ENCODE measurements around the gene EFHD1. TPM values are rescaled to one million over a fixed set of nuclear protein-coding genes. Genes with fewer than 3 reads are reported as not detected.
A peak's percentile ranks its signal among the peaks of the same experiment; 100 is the strongest.

The EFHD1 gene
- total RNA-seq, 1 donor, result 3.6 TPM

DNA sequence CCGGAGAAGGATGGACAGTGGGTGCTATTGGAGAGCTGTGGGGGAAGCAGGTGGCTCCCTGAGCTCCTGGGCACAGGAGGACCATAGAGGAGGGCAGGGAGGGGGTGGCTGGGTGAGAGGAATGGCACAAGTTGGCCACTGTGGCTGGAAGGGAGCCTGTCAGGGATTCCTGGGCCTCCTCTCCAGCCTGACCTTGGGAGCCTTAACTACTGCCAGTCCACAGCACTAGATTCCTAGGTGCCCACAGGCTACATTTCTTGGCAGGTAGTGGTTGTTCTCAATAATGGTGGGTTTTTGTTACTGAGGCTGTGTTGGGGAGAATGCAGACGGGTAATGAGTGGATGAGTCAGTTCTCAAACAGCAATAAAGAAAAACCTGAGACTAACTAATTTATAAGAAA is 26.0 kb downstream of the EFHD1 start:
- Histone ChIP-seq H3K27ac (ENCODE audit: low read depth, low read length) (no peak overlapping the region), H3K9me3 (ENCODE audit: low read depth, low read length) (no peaks in the 10 kb centered on the region), H3K27me3 (ENCODE audit: insufficient read depth, low read length) (no peaks in the 10 kb centered on the region), H3K4me1 (ENCODE audit: insufficient read depth, low read length) (no peaks in the 10 kb centered on the region), H3K79me2 (ENCODE audit: insufficient read depth, low read length) (no peaks in the 10 kb centered on the region), H3K4me3 (ENCODE audit: insufficient read depth, low read length) (no peak overlapping the region), H3K4me2 (ENCODE audit: insufficient read depth, low read length) (no peak overlapping the region), H4K20me1 (ENCODE audit: insufficient read depth, low read length) (no peaks in the 10 kb centered on the region), H2AFZ (ENCODE audit: low read length) (no peak overlapping the region), H3K36me3 (ENCODE audit: insufficient read depth, low read length) (no peaks in the 10 kb centered on the region)
- DNase-seq (ENCODE audit: insufficient read length, low spot score, missing footprints), result no peak
- TF ChIP-seq, protein P1, sequence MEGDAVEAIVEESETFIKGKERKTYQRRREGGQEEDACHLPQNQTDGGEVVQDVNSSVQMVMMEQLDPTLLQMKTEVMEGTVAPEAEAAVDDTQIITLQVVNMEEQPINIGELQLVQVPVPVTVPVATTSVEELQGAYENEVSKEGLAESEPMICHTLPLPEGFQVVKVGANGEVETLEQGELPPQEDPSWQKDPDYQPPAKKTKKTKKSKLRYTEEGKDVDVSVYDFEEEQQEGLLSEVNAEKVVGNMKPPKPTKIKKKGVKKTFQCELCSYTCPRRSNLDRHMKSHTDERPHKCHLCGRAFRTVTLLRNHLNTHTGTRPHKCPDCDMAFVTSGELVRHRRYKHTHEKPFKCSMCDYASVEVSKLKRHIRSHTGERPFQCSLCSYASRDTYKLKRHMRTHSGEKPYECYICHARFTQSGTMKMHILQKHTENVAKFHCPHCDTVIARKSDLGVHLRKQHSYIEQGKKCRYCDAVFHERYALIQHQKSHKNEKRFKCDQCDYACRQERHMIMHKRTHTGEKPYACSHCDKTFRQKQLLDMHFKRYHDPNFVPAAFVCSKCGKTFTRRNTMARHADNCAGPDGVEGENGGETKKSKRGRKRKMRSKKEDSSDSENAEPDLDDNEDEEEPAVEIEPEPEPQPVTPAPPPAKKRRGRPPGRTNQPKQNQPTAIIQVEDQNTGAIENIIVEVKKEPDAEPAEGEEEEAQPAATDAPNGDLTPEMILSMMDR (IDR thresholded peaks at IDR 0.05; ENCODE audit: extremely low read depth, low read depth, low read length), result no peak

GRCh38 chr2:232662486-232663260 is 29.3 kb downstream of the EFHD1 start:
- Histone ChIP-seq H3K4me1 (ENCODE audit: insufficient read depth, low read length) (no peaks in the 10 kb centered on the region), H3K36me3 (ENCODE audit: insufficient read depth, low read length) (no peaks in the 10 kb centered on the region), H3K27me3 (ENCODE audit: insufficient read depth, low read length) (no peaks in the 10 kb centered on the region), H3K27ac (ENCODE audit: low read depth, low read length) (no peak overlapping the region), H4K20me1 (ENCODE audit: insufficient read depth, low read length) (no peaks in the 10 kb centered on the region), H3K4me2 (ENCODE audit: insufficient read depth, low read length) (no peak overlapping the region), H3K4me3 (ENCODE audit: insufficient read depth, low read length) (no peak overlapping the region), H3K79me2 (ENCODE audit: insufficient read depth, low read length) (no peaks in the 10 kb centered on the region), H2AFZ (ENCODE audit: low read length) (no peak overlapping the region), H3K9me3 (ENCODE audit: low read depth, low read length) (no peaks in the 10 kb centered on the region)
- TF ChIP-seq, protein P1 (IDR thresholded peaks at IDR 0.05; ENCODE audit: extremely low read depth, low read depth, low read length), result no peak
- DNase-seq (ENCODE audit: insufficient read length, low spot score, missing footprints), result no peak

- TF ChIP-seq, protein P1 (IDR thresholded peaks at IDR 0.05; ENCODE audit: extremely low read depth, low read depth, low read length), result no peak
- H3K27me3 ChIP-seq (ENCODE audit: insufficient read depth, low read length), result no peaks in the 10 kb centered on the region
- H3K27ac ChIP-seq (ENCODE audit: low read depth, low read length), result no peak overlapping the region
- H3K4me3 ChIP-seq (ENCODE audit: insufficient read depth, low read length), result no peak overlapping the region
- no peak overlapping the region for H3K4me2 ChIP-seq (ENCODE audit: insufficient read depth, low read length)
- no peak overlapping the region for H2AFZ ChIP-seq (ENCODE audit: low read length)
- no peaks in the 10 kb centered on the region for H3K79me2 ChIP-seq (ENCODE audit: insufficient read depth, low read length)
- H3K36me3 ChIP-seq (ENCODE audit: insufficient read depth, low read length), result no peaks in the 10 kb centered on the region
- H3K9me3 ChIP-seq (ENCODE audit: low read depth, low read length), result no peaks in the 10 kb centered on the region
- DNase-seq (ENCODE audit: insufficient read length, low spot score, missing footprints), result no peak
- peaks cover 2% of the 10 kb centered on the region for H3K4me1 ChIP-seq (ENCODE audit: insufficient read depth, low read length)
- H4K20me1 ChIP-seq (ENCODE audit: insufficient read depth, low read length), result no peaks in the 10 kb centered on the region
Observed at GRCh38 chr2:232666051-232666805, 32.8 kb downstream of the EFHD1 start.

DNA sequence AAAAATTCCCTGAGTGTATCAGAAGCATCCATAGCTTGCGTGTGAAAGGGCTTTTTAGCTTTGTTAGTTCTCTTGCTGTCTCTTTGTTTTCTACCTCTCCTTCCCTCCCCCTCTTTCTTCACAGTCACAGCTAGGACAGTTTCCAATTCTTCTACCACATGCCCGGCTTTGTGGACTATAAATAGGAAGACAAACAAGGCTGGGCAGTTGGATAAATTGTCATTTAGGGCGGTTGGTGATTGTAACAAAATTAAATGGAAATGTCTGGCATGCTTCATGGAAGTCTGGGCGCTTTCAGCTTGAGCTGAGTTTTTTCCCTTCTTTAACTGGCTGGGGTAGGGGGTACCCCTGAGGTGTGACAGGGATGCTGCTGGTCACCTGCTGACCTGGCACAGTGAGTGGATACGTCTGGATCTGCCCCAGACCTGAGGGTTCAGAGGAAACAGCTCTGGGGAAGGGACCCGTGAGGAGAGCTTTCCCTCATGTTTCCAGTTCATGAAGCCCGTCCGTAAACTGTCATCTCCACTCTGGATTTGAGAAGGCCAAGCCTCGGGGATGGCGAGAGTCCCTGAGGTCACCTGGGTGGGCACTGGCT is 34.7 kb downstream of the EFHD1 start:
- Histone ChIP-seq H4K20me1 (ENCODE audit: insufficient read depth, low read length) (no peaks in the 10 kb centered on the region), H3K79me2 (ENCODE audit: insufficient read depth, low read length) (no peaks in the 10 kb centered on the region), H3K27ac (ENCODE audit: low read depth, low read length) (no peak overlapping the region), H3K4me2 (ENCODE audit: insufficient read depth, low read length) (no peak overlapping the region), H2AFZ (ENCODE audit: low read length) (peak overlapping the region; percentile 59), H3K9me3 (ENCODE audit: low read depth, low read length) (no peaks in the 10 kb centered on the region), H3K36me3 (ENCODE audit: insufficient read depth, low read length) (no peaks in the 10 kb centered on the region), H3K27me3 (ENCODE audit: insufficient read depth, low read length) (peaks cover 3% of the 10 kb centered on the region), H3K4me1 (ENCODE audit: insufficient read depth, low read length) (peaks cover 2% of the 10 kb centered on the region), H3K4me3 (ENCODE audit: insufficient read depth, low read length) (no peak overlapping the region)
- DNase-seq (ENCODE audit: insufficient read length, low spot score, missing footprints), result no peak
- TF ChIP-seq, protein P1 (IDR thresholded peaks at IDR 0.05; ENCODE audit: extremely low read depth, low read depth, low read length), result no peak

All from osteoblast (primary cell).